ENCODE data around the gene GPRC5A. TPM values are rescaled to one million over a fixed set of nuclear protein-coding genes. Genes with fewer than 3 reads are reported as not detected.

GPRC5A gene
- total and polyA plus RNA-seq, 9 donors: 6.5 to 71.5 (median 37.9) TPM

DNA sequence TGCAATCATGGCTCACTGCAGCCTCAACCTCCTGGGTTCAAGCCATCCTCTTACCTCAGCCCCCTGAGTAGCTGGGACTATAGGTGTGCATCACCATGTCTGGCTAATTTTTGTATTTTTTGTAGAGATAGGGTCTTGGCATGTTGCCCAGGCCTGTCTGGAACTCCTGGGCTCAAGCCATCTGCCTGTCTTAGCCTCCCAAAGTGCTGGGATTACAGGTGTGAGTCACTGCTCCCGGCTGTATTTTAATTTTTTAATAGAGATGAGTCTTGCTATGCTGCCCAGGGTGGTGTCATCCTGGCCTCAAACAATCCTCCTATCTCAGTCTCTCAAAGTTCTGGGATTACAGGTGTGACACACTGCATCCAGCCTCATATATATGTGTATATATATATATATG, 31.7 kb upstream of the GPRC5A start:
- TF ChIP-seq POLR2A (IDR thresholded peaks at IDR 0.05): no peak
- TF ChIP-seq CTCF (IDR thresholded peaks at IDR 0.05): no peak
- TF ChIP-seq EP300 (IDR thresholded peaks at IDR 0.05): no peak
- no peaks in the 10 kb centered on the region for H3K9me3 ChIP-seq
- no peaks in the 10 kb centered on the region for H3K4me1 ChIP-seq (ENCODE audit: insufficient read depth)
- DNase-seq: no peak
- no peak overlapping the region for H3K27ac ChIP-seq
- no peaks in the 10 kb centered on the region for H3K27me3 ChIP-seq
- no peak overlapping the region for H3K4me3 ChIP-seq
- 51 to 64% (median 61%) methylated on average over 1 of the region's 1 CpG for WGBS, 3 donors
- intact Hi-C loops (cut with DNase I): no loop called here
- no peaks in the 10 kb centered on the region for H3K36me3 ChIP-seq

- no peak for DNase-seq
- Histone ChIP-seq H3K27me3 (no peaks in the 10 kb centered on the region), H3K4me3 (no peak overlapping the region), H3K27ac (no peak overlapping the region), H3K9me3 (no peaks in the 10 kb centered on the region), H3K4me1 (ENCODE audit: insufficient read depth) (no peaks in the 10 kb centered on the region), H3K36me3 (no peaks in the 10 kb centered on the region)
- WGBS, 3 donors: 98% methylated on average over 2 of the region's 2 CpGs
- intact Hi-C loops (cut with DNase I): no loop called here
- no peak for TF ChIP-seq EP300 (IDR thresholded peaks at IDR 0.05)
- no peak for TF ChIP-seq CTCF (IDR thresholded peaks at IDR 0.05)
- TF ChIP-seq POLR2A (IDR thresholded peaks at IDR 0.05): no peak
Observed at GRCh38 chr12:12864243-12864642, 27.1 kb upstream of the GPRC5A start.

- intact Hi-C loops (cut with DNase I): no loop called here
Observed at GRCh38 chr12:12868477-12869235, 22.7 kb upstream of the GPRC5A start.

GRCh38 chr12:12870465-12870864, 20.9 kb upstream of the GPRC5A start:
- WGBS, 3 donors: 71 to 82% (median 82%) methylated on average over 7 of the region's 7 CpGs

More at GRCh38 chr12:12868477-12869235, 22.7 kb upstream of the GPRC5A start:
- Histone ChIP-seq H3K9me3 (no peaks in the 10 kb centered on the region), H3K36me3 (no peaks in the 10 kb centered on the region), H3K4me1 (ENCODE audit: insufficient read depth) (no peaks in the 10 kb centered on the region), H3K27me3 (no peaks in the 10 kb centered on the region), H3K27ac (no peak overlapping the region), H3K4me3 (no peak overlapping the region)
- DNase-seq: no peak
- 58 to 96% (median 93%) methylated on average over 3 of the region's 3 CpGs for WGBS, 3 donors
- no peak for TF ChIP-seq EP300 (IDR thresholded peaks at IDR 0.05)
- TF ChIP-seq CTCF (IDR thresholded peaks at IDR 0.05): no peak
- no peak for TF ChIP-seq POLR2A (IDR thresholded peaks at IDR 0.05)

More at GRCh38 chr12:12870465-12870864, 20.9 kb upstream of the GPRC5A start:
- intact Hi-C loops (cut with DNase I): no loop called here
- H3K27ac ChIP-seq: no peak overlapping the region
- no peaks in the 10 kb centered on the region for H3K36me3 ChIP-seq
- H3K27me3 ChIP-seq: no peaks in the 10 kb centered on the region
- DNase-seq: no peak
- TF ChIP-seq CTCF (IDR thresholded peaks at IDR 0.05) (no peak), POLR2A (IDR thresholded peaks at IDR 0.05) (no peak), EP300 (IDR thresholded peaks at IDR 0.05) (no peak)
- no peaks in the 10 kb centered on the region for H3K9me3 ChIP-seq
- no peak overlapping the region for H3K4me3 ChIP-seq
- H3K4me1 ChIP-seq (ENCODE audit: insufficient read depth): no peaks in the 10 kb centered on the region
